ENCODE results near the gene ADAMTS16.

ADAMTS16 gene

DNA sequence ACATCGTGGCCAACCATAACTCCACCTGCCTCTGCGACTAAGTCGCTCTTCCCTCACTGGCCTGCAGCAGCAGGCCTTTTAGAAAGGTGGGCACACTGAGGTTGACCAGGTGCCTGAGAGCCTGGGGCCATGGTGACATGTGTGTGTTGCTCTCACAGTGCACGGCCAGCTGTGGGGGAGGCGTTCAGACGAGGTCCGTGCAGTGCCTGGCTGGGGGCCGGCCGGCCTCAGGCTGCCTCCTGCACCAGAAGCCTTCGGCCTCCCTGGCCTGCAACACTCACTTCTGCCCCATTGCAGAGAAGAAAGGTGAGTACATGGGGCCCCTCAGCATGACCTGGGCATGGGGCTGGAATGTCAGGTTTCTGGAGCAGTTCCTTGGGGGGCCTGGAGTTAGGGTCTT is 177.8 kb downstream of the ADAMTS16 start:
- H3K9me2 ChIP-seq (replicated peaks; ENCODE audit: insufficient read depth, low read length): no peaks in the 10 kb centered on the region
- H2AFZ ChIP-seq (ENCODE audit: low read length): no peak overlapping the region
- no peaks in the 10 kb centered on the region for H3K9me3 ChIP-seq (replicated peaks; ENCODE audit: insufficient read depth, low read length)
- no peaks in the 10 kb centered on the region for H4K20me1 ChIP-seq (ENCODE audit: insufficient read depth, low read length)
- no peak overlapping the region for H3K9ac ChIP-seq (ENCODE audit: low read length)
- H3K4me3 ChIP-seq (ENCODE audit: low read length): no peak overlapping the region
- no peaks in the 10 kb centered on the region for H3F3A ChIP-seq (ENCODE audit: insufficient read depth, low read length)
- no peaks in the 10 kb centered on the region for H3K79me2 ChIP-seq (ENCODE audit: low read length)
- no peaks in the 10 kb centered on the region for H3K36me3 ChIP-seq (replicated peaks; ENCODE audit: insufficient read depth, low read length)
- TF ChIP-seq EZH2 (optimal IDR thresholded peaks at IDR 0.05; ENCODE audit: low read depth, low read length): no peak
- TF ChIP-seq EZH2phosphoT487 (IDR thresholded peaks at IDR 0.05; ENCODE audit: low read length): no peak
- TF ChIP-seq, protein P1, sequence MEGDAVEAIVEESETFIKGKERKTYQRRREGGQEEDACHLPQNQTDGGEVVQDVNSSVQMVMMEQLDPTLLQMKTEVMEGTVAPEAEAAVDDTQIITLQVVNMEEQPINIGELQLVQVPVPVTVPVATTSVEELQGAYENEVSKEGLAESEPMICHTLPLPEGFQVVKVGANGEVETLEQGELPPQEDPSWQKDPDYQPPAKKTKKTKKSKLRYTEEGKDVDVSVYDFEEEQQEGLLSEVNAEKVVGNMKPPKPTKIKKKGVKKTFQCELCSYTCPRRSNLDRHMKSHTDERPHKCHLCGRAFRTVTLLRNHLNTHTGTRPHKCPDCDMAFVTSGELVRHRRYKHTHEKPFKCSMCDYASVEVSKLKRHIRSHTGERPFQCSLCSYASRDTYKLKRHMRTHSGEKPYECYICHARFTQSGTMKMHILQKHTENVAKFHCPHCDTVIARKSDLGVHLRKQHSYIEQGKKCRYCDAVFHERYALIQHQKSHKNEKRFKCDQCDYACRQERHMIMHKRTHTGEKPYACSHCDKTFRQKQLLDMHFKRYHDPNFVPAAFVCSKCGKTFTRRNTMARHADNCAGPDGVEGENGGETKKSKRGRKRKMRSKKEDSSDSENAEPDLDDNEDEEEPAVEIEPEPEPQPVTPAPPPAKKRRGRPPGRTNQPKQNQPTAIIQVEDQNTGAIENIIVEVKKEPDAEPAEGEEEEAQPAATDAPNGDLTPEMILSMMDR (IDR thresholded peaks at IDR 0.05; ENCODE audit: low read length): no peak
- no peaks in the 10 kb centered on the region for H3K4me1 ChIP-seq (ENCODE audit: low read length)
- H3K27me3 ChIP-seq (replicated peaks; ENCODE audit: insufficient read depth, low read length): no peaks in the 10 kb centered on the region
- no peak overlapping the region for H3K27ac ChIP-seq (ENCODE audit: low read length)
- no peak overlapping the region for H3K4me2 ChIP-seq (ENCODE audit: low read depth, low read length)
- no peak for DNase-seq

DNA sequence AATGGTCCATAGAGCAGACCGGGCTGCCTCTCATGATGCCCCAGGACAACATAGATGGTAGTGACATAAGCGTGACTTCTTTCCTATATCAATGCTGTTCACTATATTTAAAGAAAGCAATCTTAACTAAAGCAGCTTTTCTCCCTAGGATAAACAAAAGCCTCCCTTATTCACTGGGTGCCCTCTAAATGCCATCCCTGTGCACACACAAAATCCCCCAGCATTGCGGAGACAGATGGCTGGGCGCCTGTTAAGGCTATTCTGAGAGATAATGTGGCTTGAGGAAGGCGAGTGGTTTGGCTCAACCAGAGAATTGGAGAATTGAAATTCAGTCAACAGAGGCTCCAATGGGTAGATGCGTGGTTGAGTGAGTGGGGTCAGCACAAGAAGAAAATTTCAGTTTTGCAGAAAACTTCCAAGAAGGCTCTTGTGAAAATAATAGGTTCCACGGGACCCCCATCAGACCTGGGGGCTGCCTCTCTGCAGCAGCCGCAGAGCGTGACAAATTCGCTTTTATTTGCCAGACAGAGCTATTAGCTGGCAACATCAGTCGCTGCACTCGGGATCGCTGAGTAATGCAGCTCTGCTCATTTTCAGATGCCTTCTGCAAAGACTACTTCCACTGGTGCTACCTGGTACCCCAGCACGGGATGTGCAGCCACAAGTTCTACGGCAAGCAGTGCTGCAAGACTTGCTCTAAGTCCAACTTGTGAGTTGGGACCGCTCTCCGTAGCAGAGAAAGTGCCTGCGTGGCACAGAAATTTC is 178.5 kb downstream of the ADAMTS16 start:
- DNase-seq: no peak
- Histone ChIP-seq H3K27ac (ENCODE audit: low read length) (no peak overlapping the region), H3K4me1 (ENCODE audit: low read length) (no peaks in the 10 kb centered on the region), H4K20me1 (ENCODE audit: insufficient read depth, low read length) (no peaks in the 10 kb centered on the region), H2AFZ (ENCODE audit: low read length) (no peak overlapping the region), H3K79me2 (ENCODE audit: low read length) (no peaks in the 10 kb centered on the region), H3K9ac (ENCODE audit: low read length) (no peak overlapping the region), H3K9me3 (replicated peaks; ENCODE audit: insufficient read depth, low read length) (no peaks in the 10 kb centered on the region), H3F3A (ENCODE audit: insufficient read depth, low read length) (no peaks in the 10 kb centered on the region), H3K4me2 (ENCODE audit: low read depth, low read length) (no peak overlapping the region), H3K27me3 (replicated peaks; ENCODE audit: insufficient read depth, low read length) (no peaks in the 10 kb centered on the region), H3K36me3 (replicated peaks; ENCODE audit: insufficient read depth, low read length) (no peaks in the 10 kb centered on the region), H3K9me2 (replicated peaks; ENCODE audit: insufficient read depth, low read length) (no peaks in the 10 kb centered on the region), H3K4me3 (ENCODE audit: low read length) (no peak overlapping the region)
- TF ChIP-seq, protein P1 (IDR thresholded peaks at IDR 0.05; ENCODE audit: low read length): no peak
- TF ChIP-seq EZH2phosphoT487 (IDR thresholded peaks at IDR 0.05; ENCODE audit: low read length) (no peak), EZH2 (optimal IDR thresholded peaks at IDR 0.05; ENCODE audit: low read depth, low read length) (no peak)

DNA sequence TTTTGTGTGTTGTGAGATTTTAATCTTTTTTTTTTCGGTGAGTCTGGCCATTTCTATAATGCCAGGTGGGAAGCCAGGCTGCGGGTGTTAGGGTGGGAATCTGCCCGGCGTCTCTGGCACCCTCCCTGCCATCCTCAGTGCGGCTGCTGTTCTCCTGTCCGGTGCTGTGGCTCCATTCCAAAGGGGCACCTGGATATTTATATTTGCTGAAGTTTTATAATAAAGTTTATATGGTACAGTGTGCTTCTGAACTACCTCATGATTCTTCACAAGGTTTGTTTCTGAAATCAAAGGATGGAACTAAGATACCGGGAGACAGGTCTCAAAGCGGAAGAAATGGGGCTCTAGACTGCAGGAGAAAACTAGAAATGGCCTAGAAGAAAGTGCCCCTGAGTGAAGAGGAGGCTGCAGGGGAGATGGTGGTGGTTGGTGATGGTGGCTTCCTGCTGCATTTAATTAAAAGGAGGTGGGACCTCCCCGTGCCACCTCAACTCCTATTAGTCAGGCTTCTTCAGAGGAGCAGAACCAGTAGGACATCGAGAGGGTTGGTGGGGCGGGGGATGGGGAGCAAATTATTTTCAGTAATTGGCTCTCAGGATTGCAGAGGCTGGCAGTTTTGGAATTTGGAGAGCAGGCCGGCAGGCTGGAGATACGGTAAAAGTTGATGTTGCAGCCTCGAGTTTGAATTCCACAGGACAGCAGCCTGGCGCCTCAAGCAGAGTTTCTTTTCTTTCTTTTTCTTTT is 180.1 kb downstream of the ADAMTS16 start:
- Histone ChIP-seq H4K20me1 (ENCODE audit: insufficient read depth, low read length) (no peaks in the 10 kb centered on the region), H2AFZ (ENCODE audit: low read length) (no peak overlapping the region), H3K9me3 (replicated peaks; ENCODE audit: insufficient read depth, low read length) (no peaks in the 10 kb centered on the region), H3K4me2 (ENCODE audit: low read depth, low read length) (no peak overlapping the region), H3K36me3 (replicated peaks; ENCODE audit: insufficient read depth, low read length) (no peaks in the 10 kb centered on the region), H3K4me3 (ENCODE audit: low read length) (no peak overlapping the region), H3K9me2 (replicated peaks; ENCODE audit: insufficient read depth, low read length) (no peaks in the 10 kb centered on the region), H3K27ac (ENCODE audit: low read length) (no peak overlapping the region), H3F3A (ENCODE audit: insufficient read depth, low read length) (no peaks in the 10 kb centered on the region), H3K27me3 (replicated peaks; ENCODE audit: insufficient read depth, low read length) (no peaks in the 10 kb centered on the region), H3K4me1 (ENCODE audit: low read length) (no peaks in the 10 kb centered on the region), H3K79me2 (ENCODE audit: low read length) (no peaks in the 10 kb centered on the region), H3K9ac (ENCODE audit: low read length) (no peak overlapping the region)
- TF ChIP-seq EZH2phosphoT487 (IDR thresholded peaks at IDR 0.05; ENCODE audit: low read length): no peak
- no peak for TF ChIP-seq EZH2 (optimal IDR thresholded peaks at IDR 0.05; ENCODE audit: low read depth, low read length)
- TF ChIP-seq, protein P1 (IDR thresholded peaks at IDR 0.05; ENCODE audit: low read length): no peak
- DNase-seq: no peak

All from MM.1S (cell line).